ENCODE results near the gene CEBPZOS. TPM values are rescaled to one million over a fixed set of nuclear protein-coding genes. Genes with fewer than 3 reads are reported as not detected.

Gene CEBPZOS
- total and polyA plus RNA-seq, 9 of the 15 experiments (the other 6 are each of a cell fraction or from before 2014, with no cell fraction given) = 21.7 to 64.8 (median 46.7) TPM

- peaks cover 0 to 2% of the 10 kb centered on the region in 2 experiments; a peak in 2 of 5 replicates for H3K4me1 ChIP-seq (replicated peaks in 1 of 2; ENCODE audit: control insufficient read depth in 2 of 2, insufficient read depth in 2 of 2, low read length in 2 of 2)
- BruUV-seq (replicated peaks) = no TSS peak
- H3K9ac ChIP-seq (ENCODE audit: insufficient read depth in 1 of 2, low read depth in 2 of 2, low read length in 2 of 2) = no peak overlapping the region
- TF ChIP-seq ZFPM2 (CRISPR knock-in tag; IDR thresholded peaks at IDR 0.05) (no peak), HOMEZ (CRISPR knock-in tag; IDR thresholded peaks at IDR 0.05) (no peak), ADNP (tag; IDR thresholded peaks at IDR 0.05) (no peak), PHF21A (IDR thresholded peaks at IDR 0.05; ENCODE audit: borderline replicate concordance, low read depth) (no peak), TOE1 (IDR thresholded peaks at IDR 0.05; ENCODE audit: borderline replicate concordance) (no peak), TOE1 (CRISPR knock-in tag; IDR thresholded peaks at IDR 0.05; ENCODE audit: borderline replicate concordance, low read depth) (no peak), MEF2A (IDR thresholded peaks at IDR 0.05; ENCODE audit: control insufficient read depth, low read depth, low read length) (no peak), ZBTB1 (CRISPR knock-in tag; IDR thresholded peaks at IDR 0.05; ENCODE audit: borderline replicate concordance, low read depth) (no peak), YBX1 (IDR thresholded peaks at IDR 0.05) (no peak), TARDBP (IDR thresholded peaks at IDR 0.05) (no peak), ZNF395 (CRISPR knock-in tag; IDR thresholded peaks at IDR 0.05) (no peak), DIDO1 (tag; IDR thresholded peaks at IDR 0.05; ENCODE audit: low read depth) (no peak), CBX3 (IDR thresholded peaks at IDR 0.05; ENCODE audit: borderline replicate concordance in 1 of 2, low read length in 2 of 2) (no peak), WHSC1 (IDR thresholded peaks at IDR 0.05; ENCODE audit: low read length) (no peak), ETS2 (tag; IDR thresholded peaks at IDR 0.05; ENCODE audit: borderline replicate concordance, poor library complexity, severe bottlenecking) (no peak)
- TF ChIP-seq, protein P1, sequence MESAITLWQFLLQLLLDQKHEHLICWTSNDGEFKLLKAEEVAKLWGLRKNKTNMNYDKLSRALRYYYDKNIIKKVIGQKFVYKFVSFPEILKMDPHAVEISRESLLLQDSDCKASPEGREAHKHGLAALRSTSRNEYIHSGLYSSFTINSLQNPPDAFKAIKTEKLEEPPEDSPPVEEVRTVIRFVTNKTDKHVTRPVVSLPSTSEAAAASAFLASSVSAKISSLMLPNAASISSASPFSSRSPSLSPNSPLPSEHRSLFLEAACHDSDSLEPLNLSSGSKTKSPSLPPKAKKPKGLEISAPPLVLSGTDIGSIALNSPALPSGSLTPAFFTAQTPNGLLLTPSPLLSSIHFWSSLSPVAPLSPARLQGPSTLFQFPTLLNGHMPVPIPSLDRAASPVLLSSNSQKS (CRISPR knock-in tag; IDR thresholded peaks at IDR 0.05) = no peak
- TF ChIP-seq, protein P2, sequence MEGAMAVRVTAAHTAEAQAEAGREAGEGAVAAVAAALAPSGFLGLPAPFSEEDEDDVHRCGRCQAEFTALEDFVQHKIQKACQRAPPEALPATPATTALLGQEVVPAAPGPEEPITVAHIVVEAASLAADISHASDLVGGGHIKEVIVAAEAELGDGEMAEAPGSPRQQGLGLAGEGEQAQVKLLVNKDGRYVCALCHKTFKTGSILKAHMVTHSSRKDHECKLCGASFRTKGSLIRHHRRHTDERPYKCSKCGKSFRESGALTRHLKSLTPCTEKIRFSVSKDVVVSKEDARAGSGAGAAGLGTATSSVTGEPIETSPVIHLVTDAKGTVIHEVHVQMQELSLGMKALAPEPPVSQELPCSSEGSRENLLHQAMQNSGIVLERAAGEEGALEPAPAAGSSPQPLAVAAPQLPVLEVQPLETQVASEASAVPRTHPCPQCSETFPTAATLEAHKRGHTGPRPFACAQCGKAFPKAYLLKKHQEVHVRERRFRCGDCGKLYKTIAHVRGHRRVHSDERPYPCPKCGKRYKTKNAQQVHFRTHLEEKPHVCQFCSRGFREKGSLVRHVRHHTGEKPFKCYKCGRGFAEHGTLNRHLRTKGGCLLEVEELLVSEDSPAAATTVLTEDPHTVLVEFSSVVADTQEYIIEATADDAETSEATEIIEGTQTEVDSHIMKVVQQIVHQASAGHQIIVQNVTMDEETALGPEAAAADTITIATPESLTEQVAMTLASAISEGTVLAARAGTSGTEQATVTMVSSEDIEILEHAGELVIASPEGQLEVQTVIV (CRISPR knock-in tag; IDR thresholded peaks at IDR 0.05; ENCODE audit: borderline replicate concordance) = no peak
- H3K79me2 ChIP-seq (ENCODE audit: control insufficient read depth, insufficient read depth, low read length) = no peaks in the 10 kb centered on the region
- no peak for FAIRE-seq
- peaks cover 95% of the 10 kb centered on the region for H3K36me3 ChIP-seq (ENCODE audit: control insufficient read depth, insufficient read depth, low read length)
- H3K9me1 ChIP-seq (ENCODE audit: control insufficient read depth, insufficient read depth, low read length) = no peaks in the 10 kb centered on the region
- no peaks in the 10 kb centered on the region for H4K20me1 ChIP-seq (replicated peaks; ENCODE audit: control insufficient read depth, insufficient read depth, low read length)
- in situ Hi-C loops (cut with MboI) (no loop called here), intact Hi-C loops (cut with micrococcal nuclease) (no loop called here)
- no peak for DNase-seq (ENCODE audit: extremely low read depth in 1 of 4, low spot score in 3 of 4)
- no peak for ATAC-seq
- no peaks in the 10 kb centered on the region for H3K27me3 ChIP-seq (ENCODE audit: control insufficient read depth in 2 of 2, insufficient read depth in 2 of 2, low read length in 2 of 2)
- CTCF ChIA-PET (ENCODE audit: low intra/inter-chr PET ratio) = no interaction called here
- H2AFZ ChIP-seq (ENCODE audit: low read depth, low read length) = no peak overlapping the region
- POLR2A ChIA-PET = no interaction called here
- H3K4me2 ChIP-seq (ENCODE audit: insufficient read depth, low read length) = no peak overlapping the region
- H3K9me3 ChIP-seq (replicated peaks; ENCODE audit: control insufficient read depth, insufficient read depth, low read depth, low read length) = no peaks in the 10 kb centered on the region
- no peak overlapping the region for H3K27ac ChIP-seq (ENCODE audit: extremely low read depth, low read depth, low read length)
- no peak overlapping the region for H3K4me3 ChIP-seq
Observed at GRCh38 chr2:37246205-37246604, 49.9 kb downstream of the CEBPZOS start.
